ENCODE measurements around the gene CNIH2. TPM values are rescaled to one million over a fixed set of nuclear protein-coding genes. Genes with fewer than 3 reads are reported as not detected.
A peak's percentile ranks its signal among the peaks of the same experiment; 100 is the strongest.

Gene CNIH2
- total and polyA plus RNA-seq, 7 donors = 0.63 to 1.7 TPM; not detected in 5

GRCh38 chr11:66264383-66264782 is 13.6 kb upstream of the CNIH2 start:
- intact Hi-C loops (cut with DNase I) = no loop called here
- Histone ChIP-seq H3K27me3 (no peaks in the 10 kb centered on the region), H3K27ac (no peak overlapping the region), H3K4me1 (peaks cover 0 to 21% (median 16%) of the 10 kb centered on the region in 4 donors), H3K4me3 (no peak overlapping the region), H3K36me3 (peaks cover 11 to 64% (median 33%) of the 10 kb centered on the region in 4 donors), H3K9me3 (no peaks in the 10 kb centered on the region)
- WGBS, 2 donors = 88 to 92% methylated on average over 8 of the region's 8 CpGs
- TF ChIP-seq POLR2A (IDR thresholded peaks at IDR 0.05) (no peak), POLR2AphosphoS5 (IDR thresholded peaks at IDR 0.05) (no peak), EP300 (IDR thresholded peaks at IDR 0.05) (no peak)
- TF ChIP-seq, protein P1, sequence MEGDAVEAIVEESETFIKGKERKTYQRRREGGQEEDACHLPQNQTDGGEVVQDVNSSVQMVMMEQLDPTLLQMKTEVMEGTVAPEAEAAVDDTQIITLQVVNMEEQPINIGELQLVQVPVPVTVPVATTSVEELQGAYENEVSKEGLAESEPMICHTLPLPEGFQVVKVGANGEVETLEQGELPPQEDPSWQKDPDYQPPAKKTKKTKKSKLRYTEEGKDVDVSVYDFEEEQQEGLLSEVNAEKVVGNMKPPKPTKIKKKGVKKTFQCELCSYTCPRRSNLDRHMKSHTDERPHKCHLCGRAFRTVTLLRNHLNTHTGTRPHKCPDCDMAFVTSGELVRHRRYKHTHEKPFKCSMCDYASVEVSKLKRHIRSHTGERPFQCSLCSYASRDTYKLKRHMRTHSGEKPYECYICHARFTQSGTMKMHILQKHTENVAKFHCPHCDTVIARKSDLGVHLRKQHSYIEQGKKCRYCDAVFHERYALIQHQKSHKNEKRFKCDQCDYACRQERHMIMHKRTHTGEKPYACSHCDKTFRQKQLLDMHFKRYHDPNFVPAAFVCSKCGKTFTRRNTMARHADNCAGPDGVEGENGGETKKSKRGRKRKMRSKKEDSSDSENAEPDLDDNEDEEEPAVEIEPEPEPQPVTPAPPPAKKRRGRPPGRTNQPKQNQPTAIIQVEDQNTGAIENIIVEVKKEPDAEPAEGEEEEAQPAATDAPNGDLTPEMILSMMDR (IDR thresholded peaks at IDR 0.05) = no peak
- DNase-seq = no peak

DNA sequence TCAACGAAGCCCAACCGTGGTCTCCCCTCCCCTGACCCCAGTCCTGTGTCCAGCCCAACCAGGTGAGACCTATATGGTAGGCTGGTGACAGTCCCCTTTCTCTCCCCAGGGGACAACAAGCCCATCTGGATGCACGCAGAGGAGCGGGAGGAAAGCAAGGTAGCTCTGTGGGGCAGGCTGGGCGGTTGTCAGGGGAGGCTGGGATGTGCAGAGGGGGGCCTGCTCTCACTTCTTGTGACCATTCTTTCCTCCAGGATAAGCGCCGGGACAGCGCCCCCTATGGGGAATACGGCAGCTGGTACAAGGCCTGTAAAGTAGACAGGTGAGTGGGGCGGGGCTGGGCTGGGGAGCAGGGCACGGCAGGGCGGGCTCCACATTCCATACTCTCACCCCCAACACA is 13.1 kb upstream of the CNIH2 start:
- Histone ChIP-seq H3K36me3 (peaks cover 11 to 59% (median 32%) of the 10 kb centered on the region in 4 donors), H3K27me3 (no peaks in the 10 kb centered on the region), H3K9me3 (no peaks in the 10 kb centered on the region), H3K27ac (peak overlapping the region in 2 of 4 donors; percentile 96 to 97), H3K4me3 (no peak overlapping the region), H3K4me1 (peaks cover 0 to 26% (median 21%) of the 10 kb centered on the region in 4 donors)
- no peak for DNase-seq
- TF ChIP-seq, protein P1 (IDR thresholded peaks at IDR 0.05) = no peak
- no peak for TF ChIP-seq EP300 (IDR thresholded peaks at IDR 0.05)
- TF ChIP-seq POLR2A (IDR thresholded peaks at IDR 0.05) = no peak
- no peak for TF ChIP-seq POLR2AphosphoS5 (IDR thresholded peaks at IDR 0.05)
- intact Hi-C loops (cut with DNase I) = no loop called here
- 60 to 79% methylated on average over 12 of the region's 12 CpGs for WGBS, 2 donors

GRCh38 chr11:66265531-66266377 is 12.2 kb upstream of the CNIH2 start:
- peak overlapping the region; percentile 96 to 99 (median 97) for H3K27ac ChIP-seq
- TF ChIP-seq EP300 (IDR thresholded peaks at IDR 0.05) (no peak), POLR2AphosphoS5 (IDR thresholded peaks at IDR 0.05) (no peak), POLR2A (IDR thresholded peaks at IDR 0.05) (no peak)
- TF ChIP-seq, protein P1 (IDR thresholded peaks at IDR 0.05) = no peak
- no peaks in the 10 kb centered on the region for H3K9me3 ChIP-seq
- H3K4me3 ChIP-seq = no peak overlapping the region
- DNase-seq = peak; percentile 68
- intact Hi-C loops (cut with DNase I) = no loop called here
- WGBS, 2 donors = 93 to 95% methylated on average over 26 of the region's 26 CpGs
- peaks cover 11 to 51% (median 30%) of the 10 kb centered on the region in 4 donors for H3K36me3 ChIP-seq
- no peaks in the 10 kb centered on the region for H3K27me3 ChIP-seq
- peaks cover 0 to 35% (median 29%) of the 10 kb centered on the region in 4 donors for H3K4me1 ChIP-seq

DNA sequence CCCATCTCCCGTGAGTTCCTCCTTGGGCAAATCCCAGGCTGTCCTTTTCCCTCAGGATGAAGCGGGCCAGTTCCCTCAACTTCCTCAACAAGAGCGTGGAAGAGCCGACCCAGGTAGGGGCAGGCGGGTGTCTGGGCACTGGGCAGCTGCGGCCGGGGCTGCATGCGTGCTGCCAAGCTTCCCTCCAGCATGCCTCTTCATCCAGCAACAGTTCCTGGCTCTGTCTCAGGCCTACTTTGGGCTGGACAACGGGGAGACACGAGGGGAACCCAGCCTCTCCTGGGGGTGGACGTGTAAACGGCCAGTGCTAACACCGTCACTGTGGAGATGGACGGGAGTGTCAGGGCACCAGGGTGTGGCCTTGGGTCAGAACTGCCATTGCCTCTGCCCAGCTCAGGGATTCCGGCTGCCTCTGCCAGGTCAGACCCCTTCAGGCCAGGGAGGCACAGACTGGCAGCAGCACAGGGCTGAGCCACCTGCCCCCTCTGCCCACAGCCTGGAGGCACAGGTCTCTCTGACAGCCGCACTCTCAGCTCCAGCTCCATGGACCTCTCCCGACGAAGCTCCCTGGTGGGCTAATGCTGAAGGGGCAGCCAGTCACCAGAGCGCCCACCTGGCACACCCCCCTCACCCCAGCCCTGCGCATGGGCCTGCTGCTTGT is 11.5 kb upstream of the CNIH2 start:
- no peak for DNase-seq
- Histone ChIP-seq H3K4me3 (peak overlapping the region; percentile 73 to 94 (median 84)), H3K27ac (peak overlapping the region; percentile 96 to 99 (median 97)), H3K27me3 (no peaks in the 10 kb centered on the region), H3K9me3 (no peaks in the 10 kb centered on the region), H3K4me1 (peaks cover 0 to 35% (median 30%) of the 10 kb centered on the region in 4 donors), H3K36me3 (peaks cover 11 to 45% (median 27%) of the 10 kb centered on the region in 4 donors)
- no peak for TF ChIP-seq POLR2A (IDR thresholded peaks at IDR 0.05)
- TF ChIP-seq EP300 (IDR thresholded peaks at IDR 0.05) = no peak
- TF ChIP-seq POLR2AphosphoS5 (IDR thresholded peaks at IDR 0.05) = no peak
- TF ChIP-seq, protein P1 (IDR thresholded peaks at IDR 0.05) = no peak
- WGBS, 2 donors = 82 to 86% methylated on average over 20 of the region's 20 CpGs
- intact Hi-C loops (cut with DNase I) = no loop called here
